ENCODE measurements around the gene MRPL1. TPM values are rescaled to one million over a fixed set of nuclear protein-coding genes. Genes with fewer than 3 reads are reported as not detected.
A peak's percentile ranks its signal among the peaks of the same experiment; 100 is the strongest.
"Not testable (repeated sequence)": the region's sequence is repeated elsewhere in the genome, so short reads cannot be mapped to it uniquely, and the experiment has no call there.

The MRPL1 gene
- total RNA-seq, 1 experiment from 2014 or later: 53.3 TPM

DNA sequence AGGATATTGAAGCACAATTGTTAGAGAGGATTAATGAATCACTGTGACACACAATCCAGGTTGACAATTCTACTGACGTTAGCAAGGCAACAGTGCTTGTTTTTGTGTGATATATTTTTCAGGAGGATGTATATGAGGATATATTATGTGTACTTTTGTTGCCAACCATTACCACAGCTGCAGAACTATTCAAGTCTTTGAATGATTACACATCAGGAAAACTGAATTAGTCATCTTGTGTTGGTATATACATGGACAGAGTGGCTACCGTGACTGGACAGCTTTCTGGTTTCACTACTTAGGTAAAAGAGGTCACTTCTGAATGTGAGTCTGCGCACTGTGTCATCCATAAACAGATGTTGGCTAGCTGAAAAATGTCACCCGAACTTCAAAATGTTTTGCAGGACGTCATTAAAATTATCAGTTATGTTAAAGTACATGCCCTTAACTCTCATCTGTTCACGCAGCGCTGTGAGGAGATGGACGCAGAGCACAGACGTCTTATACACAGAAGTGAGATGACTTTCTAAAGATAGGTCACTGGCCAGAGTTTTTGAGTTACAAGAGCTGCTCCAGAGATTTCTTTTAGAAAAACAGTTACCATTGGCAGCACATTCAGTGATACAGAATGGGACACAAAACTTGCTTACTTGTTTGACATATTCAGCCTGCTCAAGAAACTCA lies 69.0 kb downstream of the MRPL1 start:
- peaks cover 27% of the 10 kb centered on the region for H3K4me1 Mint-ChIP-seq (ENCODE audit: insufficient read depth, unreplicated experiment)
- peak; percentile 47 for DNase-seq (ENCODE audit: unreplicated experiment)
- H3K36me3 Mint-ChIP-seq (ENCODE audit: insufficient read depth, unreplicated experiment): peaks cover 30% of the 10 kb centered on the region
- H3K9me3 Mint-ChIP-seq (ENCODE audit: unreplicated experiment): no peaks in the 10 kb centered on the region
- no TSS peak for BruUV-seq (replicated peaks)
- TF ChIP-seq, protein P1, sequence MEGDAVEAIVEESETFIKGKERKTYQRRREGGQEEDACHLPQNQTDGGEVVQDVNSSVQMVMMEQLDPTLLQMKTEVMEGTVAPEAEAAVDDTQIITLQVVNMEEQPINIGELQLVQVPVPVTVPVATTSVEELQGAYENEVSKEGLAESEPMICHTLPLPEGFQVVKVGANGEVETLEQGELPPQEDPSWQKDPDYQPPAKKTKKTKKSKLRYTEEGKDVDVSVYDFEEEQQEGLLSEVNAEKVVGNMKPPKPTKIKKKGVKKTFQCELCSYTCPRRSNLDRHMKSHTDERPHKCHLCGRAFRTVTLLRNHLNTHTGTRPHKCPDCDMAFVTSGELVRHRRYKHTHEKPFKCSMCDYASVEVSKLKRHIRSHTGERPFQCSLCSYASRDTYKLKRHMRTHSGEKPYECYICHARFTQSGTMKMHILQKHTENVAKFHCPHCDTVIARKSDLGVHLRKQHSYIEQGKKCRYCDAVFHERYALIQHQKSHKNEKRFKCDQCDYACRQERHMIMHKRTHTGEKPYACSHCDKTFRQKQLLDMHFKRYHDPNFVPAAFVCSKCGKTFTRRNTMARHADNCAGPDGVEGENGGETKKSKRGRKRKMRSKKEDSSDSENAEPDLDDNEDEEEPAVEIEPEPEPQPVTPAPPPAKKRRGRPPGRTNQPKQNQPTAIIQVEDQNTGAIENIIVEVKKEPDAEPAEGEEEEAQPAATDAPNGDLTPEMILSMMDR (IDR thresholded peaks at IDR 0.05; ENCODE audit: unreplicated experiment): no peak
- CTCF ChIA-PET: interaction anchor here (0.9 to 1.1 kb wide), 2 partner anchors 11 to 29 kb away, joined by 4 to 5 read pairs; no protein-coding TSS in a partner anchor
- no peak overlapping the region for H3K27ac Mint-ChIP-seq (ENCODE audit: low read depth, unreplicated experiment)
- POLR2A ChIA-PET: no interaction called here
- intact Hi-C loops (cut with micrococcal nuclease): no loop called here
- no peak overlapping the region for H3K4me3 Mint-ChIP-seq (ENCODE audit: unreplicated experiment)
- no peaks in the 10 kb centered on the region for H3K27me3 Mint-ChIP-seq (ENCODE audit: insufficient read depth, unreplicated experiment)

DNA sequence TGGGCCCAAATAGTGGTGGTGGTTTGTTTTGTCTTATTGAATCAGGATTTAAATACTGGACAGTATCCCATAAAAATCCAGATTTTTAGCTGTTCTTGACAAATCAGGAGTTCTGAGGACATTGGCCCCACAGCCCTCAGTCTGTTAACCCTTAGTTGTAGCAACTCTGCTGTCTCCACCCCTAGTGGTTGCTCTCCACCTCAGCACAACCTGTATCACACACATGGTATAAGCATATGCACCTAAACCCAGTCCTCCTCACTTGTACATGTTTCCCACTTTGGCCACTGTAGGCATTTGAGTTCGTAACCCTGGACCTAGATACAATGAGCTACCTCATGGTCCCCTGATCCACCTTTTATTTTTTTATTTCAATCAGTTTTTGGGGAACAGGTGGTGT lies 75.9 kb downstream of the MRPL1 start:
- ChIA-PET CTCF (interaction anchor here (1.0 kb wide), 1 partner anchor 121 kb away, joined by 3 read pairs; no protein-coding TSS in a partner anchor), POLR2A (interaction anchor here (1.0 kb wide), 1 partner anchor 16 kb away, joined by 3 read pairs; no protein-coding TSS in a partner anchor)
- Mint-ChIP-seq H3K4me1 (ENCODE audit: insufficient read depth, unreplicated experiment) (no peaks in the 10 kb centered on the region), H3K36me3 (ENCODE audit: insufficient read depth, unreplicated experiment) (peaks cover 18% of the 10 kb centered on the region), H3K9me3 (ENCODE audit: unreplicated experiment) (peaks cover 22% of the 10 kb centered on the region), H3K27ac (ENCODE audit: low read depth, unreplicated experiment) (no peak overlapping the region), H3K27me3 (ENCODE audit: insufficient read depth, unreplicated experiment) (no peaks in the 10 kb centered on the region), H3K4me3 (ENCODE audit: unreplicated experiment) (no peak overlapping the region)
- no peak for DNase-seq (ENCODE audit: unreplicated experiment)
- TF ChIP-seq, protein P1 (IDR thresholded peaks at IDR 0.05; ENCODE audit: unreplicated experiment): no peak
- no TSS peak for BruUV-seq (replicated peaks)
- intact Hi-C loops (cut with micrococcal nuclease): no loop called here

DNA sequence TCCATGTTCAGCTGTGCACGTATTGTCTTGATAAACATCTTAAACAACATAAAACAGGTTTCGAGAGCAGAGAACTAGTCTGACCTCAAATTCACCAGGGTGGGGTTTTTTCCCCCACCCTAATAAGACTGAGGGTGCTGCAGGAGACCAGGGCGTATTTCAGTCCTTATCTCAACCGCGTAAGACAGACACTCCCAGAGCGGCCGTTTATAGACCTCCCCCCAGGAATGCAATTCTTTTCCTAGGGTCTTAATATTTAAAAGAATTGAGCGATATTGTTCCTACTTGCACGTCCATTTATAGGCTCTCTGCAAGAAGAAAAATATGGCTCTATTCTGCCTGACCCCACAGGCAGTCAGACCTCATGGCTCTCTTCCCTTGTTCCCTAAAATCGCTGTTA lies 83.3 kb downstream of the MRPL1 start:
- POLR2A ChIA-PET: interaction anchor here (0.6 to 1.7 kb wide), 2 partner anchors 126 to 201 kb away, joined by 4 to 5 read pairs; no protein-coding TSS in a partner anchor
- CTCF ChIA-PET; H3K4me1 Mint-ChIP-seq (ENCODE audit: insufficient read depth, unreplicated experiment); H3K4me3 Mint-ChIP-seq (ENCODE audit: unreplicated experiment); intact Hi-C loops (cut with micrococcal nuclease); H3K27ac Mint-ChIP-seq (ENCODE audit: low read depth, unreplicated experiment); H3K27me3 Mint-ChIP-seq (ENCODE audit: insufficient read depth, unreplicated experiment); DNase-seq (ENCODE audit: unreplicated experiment); BruUV-seq (replicated peaks): not testable (repeated sequence)
- Mint-ChIP-seq H3K36me3 (ENCODE audit: insufficient read depth, unreplicated experiment) (peaks cover 11% of the 10 kb centered on the region), H3K9me3 (ENCODE audit: unreplicated experiment) (peaks cover 13% of the 10 kb centered on the region)

DNA sequence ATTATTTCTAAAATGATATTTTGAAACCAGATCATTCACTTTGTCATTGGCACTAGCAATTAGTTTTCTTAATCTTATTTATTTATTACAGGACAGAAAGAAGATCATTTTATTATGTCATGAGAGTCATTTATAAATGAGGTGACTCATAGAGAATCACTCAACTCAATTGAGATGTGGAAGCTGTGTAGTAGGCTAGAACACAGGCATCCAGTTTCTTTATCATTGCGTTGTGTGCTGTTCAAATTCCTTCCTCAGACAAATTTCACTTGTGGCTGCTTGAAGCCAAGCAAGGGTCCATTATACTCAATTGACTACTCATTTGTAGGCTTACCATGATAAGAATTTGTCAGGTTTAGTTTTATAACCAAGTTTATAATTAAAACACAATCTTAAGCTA lies 87.6 kb downstream of the MRPL1 start:
- TF ChIP-seq, protein P1 (IDR thresholded peaks at IDR 0.05; ENCODE audit: unreplicated experiment): no peak
- H3K27ac Mint-ChIP-seq (ENCODE audit: low read depth, unreplicated experiment): no peak overlapping the region
- ChIA-PET POLR2A (interaction anchor here (0.8 to 1.2 kb wide), 2 partner anchors 20 to 88 kb away, joined by 3 read pairs; partner anchors contain the start of gene MRPL1), CTCF (no interaction called here)
- H3K4me1 Mint-ChIP-seq (ENCODE audit: insufficient read depth, unreplicated experiment): no peaks in the 10 kb centered on the region
- intact Hi-C loops (cut with micrococcal nuclease): loop anchor here (10.0 kb wide), 1 partner anchor 915 kb away; no protein-coding TSS in a partner anchor
- no peak for DNase-seq (ENCODE audit: unreplicated experiment)
- BruUV-seq (replicated peaks): no TSS peak
- no peaks in the 10 kb centered on the region for H3K27me3 Mint-ChIP-seq (ENCODE audit: insufficient read depth, unreplicated experiment)
- no peak overlapping the region for H3K4me3 Mint-ChIP-seq (ENCODE audit: unreplicated experiment)
- H3K9me3 Mint-ChIP-seq (ENCODE audit: unreplicated experiment): no peaks in the 10 kb centered on the region
- peaks cover 33% of the 10 kb centered on the region for H3K36me3 Mint-ChIP-seq (ENCODE audit: insufficient read depth, unreplicated experiment)

Data from MCF 10A (cell line).